Naive thymus-derived CD4-positive, alpha-beta T cell (primary cell): Measurements from ENCODE around the gene KLHL6. TPM values are rescaled to one million over a fixed set of nuclear protein-coding genes. Genes with fewer than 3 reads are reported as not detected.
"Not testable (repeated sequence)": the region's sequence is repeated elsewhere in the genome, so short reads cannot be mapped to it uniquely, and the experiment has no call there.

ENCODE experiments used
- ATAC-seq: fragments of 150-1000 bp; cut with Tn5 transposase; 2 replicates; pipeline ENCODE4 v1.10.0; 2021; ENCODE audit warnings: mild to moderate bottlenecking, moderate library complexity
- CTCF ChIA-PET: fragments of 350-600 bp; sonication (Branson Sonifier 250); formaldehyde crosslinking; loops from one replicate; lab custom pipeline; 2021; ENCODE audit warnings: antibody characterized with exemption; lab: Charles Lee
- POLR2A ChIA-PET: fragments of 350-600 bp; sonication (Branson Sonifier 250); formaldehyde crosslinking; loops from one replicate; lab custom pipeline; 2021; ENCODE audit warnings: antibody characterized with exemption, inconsistent platforms; lab: Charles Lee
- DNase-seq, 9 donors: peaks; one replicate each; pipeline versions ENCODE4 v3.0.0 to v3.0.0-alpha.2; 2020 to 2022; ENCODE audit warnings: mixed read lengths in 1 of 9
- H3K27ac ChIP-seq: one replicate; pipeline ENCODE4 v1.7.0; 2013; ENCODE audit warnings: mild to moderate bottlenecking, low read depth, low read length, moderate library complexity
- H3K27me3 ChIP-seq, 2 donors: one replicate each; pipeline ENCODE4 v1.7.0; 2013; ENCODE audit warnings: low read length in 2 of 2, mild to moderate bottlenecking in 2 of 2, moderate library complexity in 2 of 2; ENCODE audit not compliant: control insufficient read depth in 2 of 2, insufficient read depth in 2 of 2
- H3K36me3 ChIP-seq, 3 experiments: 1 replicate in 2 of 3; 2 replicates in 1 of 3; pipeline ENCODE4 v1.7.0; 2013; ENCODE audit warnings: low read length in 3 of 3, mild to moderate bottlenecking in 3 of 3, moderate library complexity in 1 of 3; ENCODE audit not compliant: insufficient read depth in 3 of 3, control insufficient read depth in 2 of 3
- H3K4me1 ChIP-seq, 2 donors: one replicate each; pipeline ENCODE4 v1.7.0; 2013; ENCODE audit warnings: low read length in 2 of 2, mild to moderate bottlenecking in 2 of 2, moderate library complexity in 1 of 2; ENCODE audit not compliant: control insufficient read depth in 2 of 2, insufficient read depth in 2 of 2
- H3K4me3 ChIP-seq: 2 replicates; pipeline ENCODE4 v1.7.0; 2013; ENCODE audit warnings: mild to moderate bottlenecking, low read length
- H3K9me3 ChIP-seq, 3 experiments: 1 replicate in 2 of 3; 2 replicates in 1 of 3; pipeline ENCODE4 v1.7.0; 2013; ENCODE audit warnings: low read length in 3 of 3; ENCODE audit not compliant: control insufficient read depth in 2 of 3
- H3K27ac Mint-ChIP-seq, 9 donors: one replicate each; pipeline ENCODE4 v1.8.0; 2020 to 2022; ENCODE audit warnings: mixed read lengths in 9 of 9, mild to moderate bottlenecking in 8 of 9, moderate library complexity in 5 of 9, inconsistent platforms in 2 of 9
- H3K27me3 Mint-ChIP-seq, 5 donors: one replicate each; pipeline ENCODE4 v1.8.0; 2021 to 2022; ENCODE audit warnings: mixed read lengths in 5 of 5, mild to moderate bottlenecking in 1 of 5
- H3K36me3 Mint-ChIP-seq, 5 donors: one replicate each; pipeline ENCODE4 v1.8.0; 2020 to 2022; ENCODE audit warnings: mixed read lengths in 5 of 5, mild to moderate bottlenecking in 3 of 5, inconsistent platforms in 1 of 5
- H3K4me1 Mint-ChIP-seq, 7 donors: one replicate each; pipeline ENCODE4 v1.8.0; 2020 to 2022; ENCODE audit warnings: mixed read lengths in 7 of 7, mild to moderate bottlenecking in 3 of 7, inconsistent platforms in 1 of 7
- H3K4me3 Mint-ChIP-seq, 10 donors: one replicate each; pipeline ENCODE4 v1.8.0; 2020 to 2022; ENCODE audit warnings: mild to moderate bottlenecking in 10 of 10, mixed read lengths in 10 of 10, moderate library complexity in 6 of 10, inconsistent platforms in 2 of 10
- H3K9me3 Mint-ChIP-seq, 11 donors: one replicate each; pipeline ENCODE4 v1.8.0; 2020 to 2022; ENCODE audit warnings: mixed read lengths in 11 of 11, mild to moderate bottlenecking in 4 of 11, inconsistent platforms in 1 of 11, moderate library complexity in 1 of 11
- intact Hi-C, 2 donors: fragments of 100-400 bp; cut with micrococcal nuclease; formaldehyde crosslinking; loops; one replicate each; pipeline ENCODE4 v1.15.1; 2023
- polyA plus RNA-seq, 2 donors: library from polyadenylated mRNA; unstranded; fragments of 300-500 nt; fragmentation: Illumina TruSeq; gene quantifications; one replicate each; pipeline ENCODE4 v1.2.3, GENCODE V29; 2021
- total RNA-seq, 6 experiments: library from RNA in 5 of 6; stranded (reverse) in 5 of 6; gene quantifications; 1 replicate in 5 of 6; 2 replicates in 1 of 6; pipeline ENCODE4 v1.2.3 and lab custom pipeline; 2021 to 2026

Gene KLHL6
- total and polyA plus RNA-seq, 7 experiments from 2014 or later: 25.8 to 72.9 (median 38.7) TPM

GRCh38 chr3:183477801-183478456 lies 77.6 kb downstream of the KLHL6 start:
- H3K27me3 Mint-ChIP-seq: peaks cover 0 to 5% (median 0%) of the 10 kb centered on the region in 5 donors
- no peaks in the 10 kb centered on the region for H3K4me1 ChIP-seq
- H3K4me3 ChIP-seq: no peak overlapping the region
- intact Hi-C loops: no loop called here
- DNase-seq: no peak
- H3K36me3 ChIP-seq: no peaks in the 10 kb centered on the region
- CTCF ChIA-PET: interaction anchor here (0.5 to 0.8 kb wide), 3 partner anchors 8 to 444 kb away, joined by 3 to 5 read pairs (median 4); no protein-coding TSS in a partner anchor
- H3K36me3 Mint-ChIP-seq: no peaks in the 10 kb centered on the region
- no peak overlapping the region for H3K4me3 Mint-ChIP-seq
- no peaks in the 10 kb centered on the region for H3K27me3 ChIP-seq
- no peaks in the 10 kb centered on the region for H3K9me3 Mint-ChIP-seq
- H3K4me1 Mint-ChIP-seq: peaks cover 0 to 15% (median 4%) of the 10 kb centered on the region in 7 donors
- POLR2A ChIA-PET: no interaction called here
- ATAC-seq: no peak
- H3K9me3 ChIP-seq: no peaks in the 10 kb centered on the region
- H3K27ac ChIP-seq: no peak overlapping the region
- H3K27ac Mint-ChIP-seq: no peak overlapping the region

- intact Hi-C loops, H3K36me3 Mint-ChIP-seq, H3K9me3 ChIP-seq, H3K4me3 ChIP-seq, H3K27ac Mint-ChIP-seq, H3K4me1 ChIP-seq, H3K9me3 Mint-ChIP-seq, DNase-seq, H3K4me3 Mint-ChIP-seq, H3K27me3 Mint-ChIP-seq, ATAC-seq, H3K27ac ChIP-seq, H3K27me3 ChIP-seq, H3K36me3 ChIP-seq: not testable (repeated sequence)
- ChIA-PET CTCF (interaction anchor here (0.6 to 2.2 kb wide), 3 partner anchors 84 to 630 kb away, joined by 3 to 9 read pairs (median 4); no protein-coding TSS in a partner anchor), POLR2A (interaction anchor here (1.0 kb wide), 1 partner anchor 290 kb away, joined by 3 read pairs; no protein-coding TSS in a partner anchor)
- peaks cover 0 to 11% (median 4%) of the 10 kb centered on the region in 7 donors for H3K4me1 Mint-ChIP-seq
These were observed 79.7 kb downstream of the KLHL6 start for GRCh38 chr3:183475764-183476162.

- Mint-ChIP-seq H3K4me3 (no peak overlapping the region), H3K36me3 (no peaks in the 10 kb centered on the region), H3K9me3 (no peaks in the 10 kb centered on the region), H3K27me3 (peaks cover 0 to 5% (median 0%) of the 10 kb centered on the region in 5 donors), H3K4me1 (peaks cover 0 to 8% (median 1%) of the 10 kb centered on the region in 7 donors), H3K27ac (peak overlapping the region in 1 of 9 donors; percentile 31)
- H3K27me3 ChIP-seq: no peaks in the 10 kb centered on the region
- intact Hi-C loops: no loop called here
- no peak overlapping the region for H3K27ac ChIP-seq
- no peak overlapping the region for H3K4me3 ChIP-seq
- no peak for ATAC-seq
- ChIA-PET CTCF (interaction anchor here (0.6 to 2.2 kb wide), 3 partner anchors 85 to 629 kb away, joined by 3 to 9 read pairs (median 4); no protein-coding TSS in a partner anchor), POLR2A (no interaction called here)
- no peaks in the 10 kb centered on the region for H3K4me1 ChIP-seq
- no peak for DNase-seq
- H3K36me3 ChIP-seq: no peaks in the 10 kb centered on the region
- H3K9me3 ChIP-seq: no peaks in the 10 kb centered on the region
These were observed 80.3 kb downstream of the KLHL6 start for GRCh38 chr3:183475016-183475763.

- Mint-ChIP-seq H3K4me1 (peaks cover 2 to 11% (median 5%) of the 10 kb centered on the region in 7 donors), H3K27me3 (peaks cover 0 to 5% (median 0%) of the 10 kb centered on the region in 5 donors), H3K36me3 (no peaks in the 10 kb centered on the region), H3K9me3 (no peaks in the 10 kb centered on the region), H3K4me3 (no peak overlapping the region), H3K27ac (peak overlapping the region in 1 of 9 donors; percentile 52)
- intact Hi-C loops: no loop called here
- H3K36me3 ChIP-seq: no peaks in the 10 kb centered on the region
- no peaks in the 10 kb centered on the region for H3K27me3 ChIP-seq
- no peaks in the 10 kb centered on the region for H3K9me3 ChIP-seq
- DNase-seq (no peak), ATAC-seq (no peak)
- H3K4me3 ChIP-seq: no peak overlapping the region
- ChIA-PET POLR2A (interaction anchor here (0.6 to 0.8 kb wide), 2 partner anchors 16 to 161 kb away, joined by 3 read pairs; partner anchors contain the start of gene KLHL24), CTCF (interaction anchor here (1.0 to 2.2 kb wide), 3 partner anchors 86 to 293 kb away, joined by 3 to 9 read pairs (median 3); no protein-coding TSS in a partner anchor)
- peaks cover 0 to 5% of the 10 kb centered on the region in 2 donors for H3K4me1 ChIP-seq
- no peak overlapping the region for H3K27ac ChIP-seq
These were observed 81.5 kb downstream of the KLHL6 start for GRCh38 chr3:183473969-183474368.

- peak overlapping the region in 1 of 9 donors; percentile 14 for H3K27ac Mint-ChIP-seq
- peaks cover 2 to 18% (median 5%) of the 10 kb centered on the region in 7 donors for H3K4me1 Mint-ChIP-seq
- H3K36me3 Mint-ChIP-seq: no peaks in the 10 kb centered on the region
- intact Hi-C loops: no loop called here
- DNase-seq: no peak
- Histone ChIP-seq H3K27ac (no peak overlapping the region), H3K27me3 (no peaks in the 10 kb centered on the region), H3K9me3 (no peaks in the 10 kb centered on the region), H3K4me3 (no peak overlapping the region), H3K36me3 (no peaks in the 10 kb centered on the region), H3K4me1 (peaks cover 0 to 5% of the 10 kb centered on the region in 2 donors)
- ChIA-PET CTCF (interaction anchor here (0.6 to 1.2 kb wide), 2 partner anchors 164 to 295 kb away, joined by 3 to 4 read pairs; no protein-coding TSS in a partner anchor), POLR2A (no interaction called here)
- H3K4me3 Mint-ChIP-seq: no peak overlapping the region
- H3K27me3 Mint-ChIP-seq: peaks cover 0 to 5% (median 0%) of the 10 kb centered on the region in 5 donors
- no peaks in the 10 kb centered on the region for H3K9me3 Mint-ChIP-seq
- no peak for ATAC-seq
These were observed 83.4 kb downstream of the KLHL6 start for GRCh38 chr3:183472155-183472554.

GRCh38 chr3:183468424-183468823 lies 87.1 kb downstream of the KLHL6 start:
- intact Hi-C loops: loop anchor here in 1 of 2 donors (2.0 to 5.0 kb wide), 2 partner anchors 40 to 346 kb away; partner anchors contain the start of gene MCF2L2
- ChIA-PET CTCF (interaction anchor here (0.7 to 2.5 kb wide), 6 partner anchors 92 to 315 kb away, joined by 3 to 11 read pairs (median 6); no protein-coding TSS in a partner anchor), POLR2A (no interaction called here)
- Histone ChIP-seq H3K27me3 (no peaks in the 10 kb centered on the region), H3K4me1 (peaks cover 0 to 5% of the 10 kb centered on the region in 2 donors), H3K36me3 (no peaks in the 10 kb centered on the region), H3K27ac (no peak overlapping the region), H3K9me3 (no peaks in the 10 kb centered on the region), H3K4me3 (no peak overlapping the region)
- Mint-ChIP-seq H3K27ac (peak overlapping the region in 1 of 9 donors; percentile 27), H3K36me3 (no peaks in the 10 kb centered on the region), H3K4me1 (peaks cover 2 to 18% (median 5%) of the 10 kb centered on the region in 7 donors), H3K27me3 (peaks cover 0 to 4% (median 0%) of the 10 kb centered on the region in 5 donors), H3K9me3 (no peaks in the 10 kb centered on the region), H3K4me3 (no peak overlapping the region)
- no peak for DNase-seq
- no peak for ATAC-seq
